HFFc6 (cell line): ENCODE data around the gene ZNF296. TPM values are rescaled to one million over a fixed set of nuclear protein-coding genes. Genes with fewer than 3 reads are reported as not detected.
A peak's percentile ranks its signal among the peaks of the same experiment; 100 is the strongest.

Experiments
- DNase-seq: peaks from one replicate; pipeline ENCODE4 v3.0.0-alpha.2; 2018
- H3K27ac Mint-ChIP-seq: 2 replicates; pipeline ENCODE4 v1.8.0; 2020; ENCODE audit warnings: mild to moderate bottlenecking, mixed read lengths
- H3K27me3 Mint-ChIP-seq: 2 replicates; pipeline ENCODE4 v1.8.0; 2021; ENCODE audit warnings: mild to moderate bottlenecking, moderate library complexity, mixed read lengths; ENCODE audit not compliant: insufficient read depth
- H3K36me3 Mint-ChIP-seq: 2 replicates; pipeline ENCODE4 v1.8.0; 2021; ENCODE audit warnings: low read depth, mixed read lengths
- H3K4me1 Mint-ChIP-seq: 2 replicates; pipeline ENCODE4 v1.8.0; 2020; ENCODE audit warnings: low read depth, mixed read lengths
- H3K4me3 Mint-ChIP-seq: 2 replicates; pipeline ENCODE4 v1.8.0; 2020; ENCODE audit warnings: mild to moderate bottlenecking, moderate library complexity, mixed read lengths
- H3K9me3 Mint-ChIP-seq: 2 replicates; pipeline ENCODE4 v1.8.0; 2020; ENCODE audit warnings: mild to moderate bottlenecking, mixed read lengths
- CTCF ChIP-seq: fragments of 200-600 bp; sonication (generic); IDR thresholded peaks from 2 replicates; pipeline ENCODE4 v1.5.0; 2021; ENCODE audit warnings: antibody characterized with exemption, mild to moderate bottlenecking
- total RNA-seq, 6 experiments: library from RNA; stranded (reverse); fragmentation: NEBNext Ultra II Directional; extraction: Animal tissue kit (Norgen Biotek cat#: 25700); gene quantifications; 2 replicates in 1 of 6; 3 replicates in 5 of 6; pipeline ENCODE4 v1.2.3, GENCODE V29; 2021

The ZNF296 gene
- total RNA-seq, 6 experiments from 2014 or later: 0.57 to 0.87 (median 0.65) TPM

- TF ChIP-seq CTCF: no peak
- no peaks in the 10 kb centered on the region for H3K27me3 Mint-ChIP-seq
- H3K27ac Mint-ChIP-seq: no peak overlapping the region
- peaks cover 36% of the 10 kb centered on the region for H3K4me1 Mint-ChIP-seq
- peaks cover 7% of the 10 kb centered on the region; the same call in 1 of the 2 replicates for H3K36me3 Mint-ChIP-seq
- no peak for DNase-seq
- no peaks in the 10 kb centered on the region for H3K9me3 Mint-ChIP-seq
- no peak overlapping the region for H3K4me3 Mint-ChIP-seq
Measured at GRCh38 chr19:45102481-45102880, 26.2 kb upstream of the ZNF296 start.

- DNase-seq: no peak
- Mint-ChIP-seq H3K27ac (peak overlapping the region; percentile 92; the same call in 1 of the 2 replicates), H3K4me1 (peaks cover 43% of the 10 kb centered on the region), H3K27me3 (no peaks in the 10 kb centered on the region), H3K9me3 (no peaks in the 10 kb centered on the region), H3K4me3 (no peak overlapping the region), H3K36me3 (peaks cover 7% of the 10 kb centered on the region; the same call in 1 of the 2 replicates)
- no peak for TF ChIP-seq CTCF
Measured at GRCh38 chr19:45101806-45102205, 25.5 kb upstream of the ZNF296 start.

GRCh38 chr19:45100846-45101252 lies 24.6 kb upstream of the ZNF296 start:
- Mint-ChIP-seq H3K4me1 (peaks cover 53% of the 10 kb centered on the region), H3K27ac (peak overlapping the region; percentile 92), H3K9me3 (no peaks in the 10 kb centered on the region), H3K27me3 (no peaks in the 10 kb centered on the region), H3K36me3 (peaks cover 11% of the 10 kb centered on the region; the same call in 1 of the 2 replicates), H3K4me3 (peak overlapping the region; percentile 2)
- no peak for TF ChIP-seq CTCF
- peak; percentile 63 for DNase-seq

GRCh38 chr19:45100201-45100600 lies 23.9 kb upstream of the ZNF296 start:
- no peak for TF ChIP-seq CTCF
- Mint-ChIP-seq H3K4me1 (peaks cover 57% of the 10 kb centered on the region), H3K4me3 (no peak overlapping the region), H3K36me3 (peaks cover 12% of the 10 kb centered on the region; the same call in 1 of the 2 replicates), H3K9me3 (no peaks in the 10 kb centered on the region), H3K27me3 (no peaks in the 10 kb centered on the region), H3K27ac (peak overlapping the region; percentile 92)
- no peak for DNase-seq

- no peak overlapping the region for H3K4me3 Mint-ChIP-seq
- peak overlapping the region; percentile 88 for H3K27ac Mint-ChIP-seq
- DNase-seq: no peak
Measured at GRCh38 chr19:45099467-45100191, 23.4 kb upstream of the ZNF296 start.

More at GRCh38 chr19:45099467-45100191, 23.4 kb upstream of the ZNF296 start:
- TF ChIP-seq CTCF: no peak
- H3K36me3 Mint-ChIP-seq: peaks cover 12% of the 10 kb centered on the region; the same call in 1 of the 2 replicates
- H3K27me3 Mint-ChIP-seq: no peaks in the 10 kb centered on the region
- H3K4me1 Mint-ChIP-seq: peaks cover 62% of the 10 kb centered on the region
- H3K9me3 Mint-ChIP-seq: no peaks in the 10 kb centered on the region
